ENCODE data around the gene AGXT2. TPM values are rescaled to one million over a fixed set of nuclear protein-coding genes. Genes with fewer than 3 reads are reported as not detected.

AGXT2 gene
- total and polyA plus RNA-seq, 10 of the 15 experiments (the other 5 are each of a cell fraction or from before 2014, with no cell fraction given) = not detected

DNA sequence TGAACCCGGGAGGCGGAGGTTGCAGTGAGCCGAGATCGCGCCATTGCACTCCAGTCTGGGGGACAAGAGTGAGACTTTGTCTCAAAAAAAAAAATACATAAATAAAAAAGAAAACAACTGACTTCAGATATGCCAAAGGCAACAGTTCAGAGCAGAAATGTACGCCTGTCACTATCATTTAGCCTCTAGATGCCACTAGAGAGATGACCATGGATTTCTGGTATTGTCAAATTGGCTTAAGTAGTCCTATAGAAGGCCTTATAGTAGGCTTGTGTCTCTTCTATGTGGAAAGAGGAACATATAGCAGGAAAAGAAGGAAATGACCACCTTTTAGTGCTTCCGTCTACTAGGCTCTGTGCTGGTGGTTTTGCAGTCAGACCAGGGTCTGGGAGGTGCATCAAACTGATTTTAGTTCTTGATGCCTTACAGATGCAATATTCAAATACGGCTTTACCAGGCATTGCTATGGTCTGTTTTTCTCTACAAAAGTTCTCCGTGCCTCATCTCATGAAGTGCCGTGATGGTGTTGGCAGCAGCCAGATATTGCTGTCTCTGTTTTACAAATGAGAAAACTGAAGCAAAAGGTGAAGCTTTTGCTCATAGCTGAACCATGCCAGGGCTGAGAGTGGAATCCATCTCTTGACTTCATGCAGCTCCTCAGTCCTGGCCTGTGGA is 17.2 kb downstream of the AGXT2 start:
- BruUV-seq (replicated peaks) = no TSS peak
- TF ChIP-seq GABPA (IDR thresholded peaks at IDR 0.05; ENCODE audit: low read depth) (no peak), JUNB (IDR thresholded peaks at IDR 0.05) (no peak), RAD21 (IDR thresholded peaks at IDR 0.05; ENCODE audit: insufficient read depth, low read depth, low read length) (peak; percentile 23; the same call in 1 of the 2 replicates)
- Histone ChIP-seq H3K27ac (ENCODE audit: control insufficient read depth, insufficient read depth) (no peak overlapping the region), H2AFZ (ENCODE audit: control insufficient read depth, low read depth, low read length) (no peak overlapping the region), H3K4me2 (ENCODE audit: control insufficient read depth, insufficient read depth) (no peak overlapping the region), H3K4me1 (ENCODE audit: control insufficient read depth, insufficient read depth, low read length) (no peaks in the 10 kb centered on the region), H3K27me3 (replicated peaks in 1 of 2; ENCODE audit: control insufficient read depth in 2 of 2, insufficient read depth in 2 of 2, low read length in 1 of 2) (peaks cover 0 to 2% of the 10 kb centered on the region in 2 experiments; a peak in 2 of 4 replicates), H3K36me3 (ENCODE audit: control insufficient read depth in 2 of 2, insufficient read depth in 2 of 2, low read length in 1 of 2) (no peaks in the 10 kb centered on the region), H3K79me2 (ENCODE audit: control insufficient read depth, insufficient read depth, low read length) (no peaks in the 10 kb centered on the region), H3K4me3 (no peak overlapping the region), H4K20me1 (ENCODE audit: control insufficient read depth, insufficient read depth) (no peaks in the 10 kb centered on the region), H3K9ac (ENCODE audit: control insufficient read depth, insufficient read depth, low read length) (no peak overlapping the region), H3K9me3 (replicated peaks; ENCODE audit: control insufficient read depth, insufficient read depth, low read length) (no peaks in the 10 kb centered on the region)
- ChIA-PET SMC1A (ENCODE audit: uncharacterized antibody, unreplicated experiment) (interaction anchor here (0.9 kb wide), 1 partner anchor 568 kb away, joined by 4 read pairs; no protein-coding TSS in a partner anchor), CTCF (interaction anchor here (0.7 to 1.6 kb wide), 4 partner anchors 30 to 568 kb away, joined by 3 to 6 read pairs (median 3); no protein-coding TSS in a partner anchor), RAD21 (ENCODE audit: unreplicated experiment) (interaction anchor here (1.2 kb wide), 1 partner anchor 32 kb away, joined by 3 read pairs; no protein-coding TSS in a partner anchor), POLR2A (no interaction called here)
- no peak for DNase-seq (ENCODE audit: low read depth, low spot score)
- in situ Hi-C loops (cut with MboI) (no loop called here), intact Hi-C loops (cut with micrococcal nuclease; ENCODE audit: unreplicated experiment) (no loop called here)
- no peak for FAIRE-seq
- peak; percentile 63 for ATAC-seq
- 46% methylated on average over 10 of the region's 10 CpGs for WGBS (ENCODE audit: insufficient coverage, insufficient replicate concordance, low lambda C conversion rate, missing lambda C conversion rate)

DNA sequence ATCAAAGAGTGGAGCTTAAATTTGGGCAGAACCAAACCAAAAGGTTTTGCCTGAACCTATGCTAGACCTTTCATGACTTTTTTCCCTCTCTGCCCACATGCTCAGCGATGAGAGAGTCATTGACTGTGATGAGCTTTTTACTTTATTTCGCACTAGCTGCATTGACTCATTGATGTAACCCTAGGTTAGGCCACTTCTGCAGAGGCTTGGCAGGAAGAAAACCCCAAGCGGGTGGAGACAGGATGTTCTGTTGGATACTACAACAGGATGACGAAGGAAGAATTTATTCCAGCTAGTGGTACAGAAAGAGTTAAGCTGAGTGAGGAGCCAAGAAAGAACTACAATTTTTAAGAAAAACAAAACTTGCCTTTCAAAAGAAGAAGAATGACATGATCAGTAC is 18.4 kb downstream of the AGXT2 start:
- WGBS (ENCODE audit: insufficient coverage, insufficient replicate concordance, low lambda C conversion rate, missing lambda C conversion rate) = 27% methylated on average over 4 of the region's 4 CpGs

More for the DNA sequence above, 18.4 kb downstream of the AGXT2 start:
- no peak for TF ChIP-seq ZNF207 (IDR thresholded peaks at IDR 0.05; ENCODE audit: borderline replicate concordance)
- Histone ChIP-seq H3K27me3 (replicated peaks in 1 of 2; ENCODE audit: control insufficient read depth in 2 of 2, insufficient read depth in 2 of 2, low read length in 1 of 2) (peaks cover 0 to 2% of the 10 kb centered on the region in 2 experiments; a peak in 2 of 4 replicates), H3K4me3 (no peak overlapping the region), H3K9me3 (replicated peaks; ENCODE audit: control insufficient read depth, insufficient read depth, low read length) (no peaks in the 10 kb centered on the region), H3K4me2 (ENCODE audit: control insufficient read depth, insufficient read depth) (no peak overlapping the region), H3K9ac (ENCODE audit: control insufficient read depth, insufficient read depth, low read length) (no peak overlapping the region), H4K20me1 (ENCODE audit: control insufficient read depth, insufficient read depth) (no peaks in the 10 kb centered on the region), H3K79me2 (ENCODE audit: control insufficient read depth, insufficient read depth, low read length) (no peaks in the 10 kb centered on the region), H2AFZ (ENCODE audit: control insufficient read depth, low read depth, low read length) (no peak overlapping the region), H3K27ac (ENCODE audit: control insufficient read depth, insufficient read depth) (no peak overlapping the region), H3K36me3 (ENCODE audit: control insufficient read depth in 2 of 2, insufficient read depth in 2 of 2, low read length in 1 of 2) (no peaks in the 10 kb centered on the region), H3K4me1 (ENCODE audit: control insufficient read depth, insufficient read depth, low read length) (no peaks in the 10 kb centered on the region)
- ChIA-PET CTCF (interaction anchor here (0.6 to 1.4 kb wide), 6 partner anchors 13 to 758 kb away, joined by 3 to 5 read pairs (median 3); no protein-coding TSS in a partner anchor), POLR2A (no interaction called here), SMC1A (ENCODE audit: uncharacterized antibody, unreplicated experiment) (interaction anchor here (0.6 to 1.2 kb wide), 3 partner anchors 27 to 498 kb away, joined by 3 read pairs; no protein-coding TSS in a partner anchor), RAD21 (ENCODE audit: unreplicated experiment) (no interaction called here)
- intact Hi-C loops (cut with micrococcal nuclease; ENCODE audit: unreplicated experiment) (no loop called here), in situ Hi-C loops (cut with MboI) (no loop called here)
- BruUV-seq (replicated peaks) = no TSS peak
- FAIRE-seq (no peak), DNase-seq (ENCODE audit: low read depth, low spot score) (no peak), ATAC-seq (peak; percentile 56)

All from GM12878 (cell line).